Tibial nerve (tissue), 4 donors: Measurements from ENCODE around the gene RAPGEF3. TPM values are rescaled to one million over a fixed set of nuclear protein-coding genes. Genes with fewer than 3 reads are reported as not detected.

Experiments
- DNase-seq, 2 donors: peaks; one replicate each; pipeline ENCODE4 v3.0.0-alpha.2; 2019; ENCODE audit warnings: low spot score in 2 of 2
- H3K27ac ChIP-seq, 4 donors: fragments of 200-600 bp; sonication (generic) in 3 of 4; one replicate each; pipeline ENCODE4 v1.5.1; 2017 to 2019; ENCODE audit warnings: mild to moderate bottlenecking in 1 of 4
- H3K27me3 ChIP-seq, 2 donors: fragments of 200-600 bp; sonication (generic) in 1 of 2; one replicate each; pipeline versions ENCODE4 v1.5.1 to v1.6.0; 2017 to 2019
- H3K36me3 ChIP-seq, 3 donors: fragments of 200-600 bp; sonication (generic); one replicate each; pipeline ENCODE4 v1.5.1; 2018 to 2019
- H3K4me1 ChIP-seq, 4 donors: fragments of 200-600 bp; sonication (generic) in 3 of 4; one replicate each; pipeline ENCODE4 v1.5.1; 2017 to 2019
- H3K4me3 ChIP-seq, 4 donors: fragments of 200-600 bp; sonication (generic) in 3 of 4; one replicate each; pipeline ENCODE4 v1.5.1; 2017 to 2019; ENCODE audit warnings: mild to moderate bottlenecking in 1 of 4, moderate library complexity in 1 of 4
- H3K9me3 ChIP-seq, 4 donors: fragments of 200-600 bp; sonication (generic) in 3 of 4; one replicate each; pipeline ENCODE4 v1.5.1; 2017 to 2019
- EP300 ChIP-seq, 2 donors: sonication (generic); formaldehyde crosslinking; IDR thresholded peaks; one replicate each; pipeline ENCODE4 v1.6.1; 2017; ENCODE audit warnings: antibody characterized with exemption in 2 of 2, mild to moderate bottlenecking in 1 of 2
- POLR2A ChIP-seq, 2 donors: fragments of 450-650 bp; IDR thresholded peaks; one replicate each; pipeline ENCODE4 v1.6.1; 2017; ENCODE audit warnings: antibody characterized with exemption in 2 of 2, mild to moderate bottlenecking in 2 of 2, moderate library complexity in 2 of 2
- WGBS, 2 donors: methylation state at CpG; one replicate each; pipeline ENCODE4 v1.1.5; 2018; 5-methylcytosine and 5-hydroxymethylcytosine counted together
- total RNA-seq, 4 donors: library from RNA; depleted of rRNA; stranded (reverse); fragments of >200 nt; gene quantifications; one replicate each; pipeline ENCODE4 v1.1.0, GENCODE V29; 2016
- TF ChIP-seq, protein P1 (sequence below), 5 experiments: fragments of 200-600 bp in 3 of 5; fragments of 450-650 bp in 2 of 5; sonication (generic) in 3 of 5; IDR thresholded peaks; one replicate each; pipeline ENCODE4 v1.5.1; 2016 to 2019; ENCODE audit warnings: antibody characterized with exemption in 5 of 5, mild to moderate bottlenecking in 3 of 5, moderate library complexity in 2 of 5

Gene RAPGEF3
- total RNA-seq, 4 donors from 2014 or later, result 47.3 to 109 (median 83.6) TPM

DNA sequence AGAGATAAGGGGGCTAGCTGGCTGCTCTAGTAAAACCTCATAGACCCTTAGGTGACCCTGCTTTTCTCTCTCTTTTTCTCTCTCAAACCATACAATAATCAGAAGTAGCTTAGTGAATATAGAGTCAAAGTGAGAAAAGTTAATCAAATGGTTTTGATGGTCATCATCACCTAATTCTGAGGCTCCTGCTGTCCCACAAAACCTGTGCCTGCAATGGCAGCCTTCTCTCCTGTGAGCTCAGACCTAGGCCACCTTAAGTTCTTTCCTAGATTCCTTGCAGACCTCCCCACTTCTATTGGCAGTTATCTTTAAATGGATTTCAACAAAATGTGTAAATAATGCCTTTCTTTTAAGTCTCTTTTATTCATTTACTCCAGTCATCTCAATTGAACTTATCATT, 51.3 kb downstream of the RAPGEF3 start:
- no peaks in the 10 kb centered on the region for H3K36me3 ChIP-seq
- no peak overlapping the region for H3K4me3 ChIP-seq
- no peaks in the 10 kb centered on the region for H3K27me3 ChIP-seq
- no peaks in the 10 kb centered on the region for H3K9me3 ChIP-seq
- DNase-seq, result no peak
- peaks cover 0 to 37% (median 8%) of the 10 kb centered on the region in 4 donors for H3K4me1 ChIP-seq
- TF ChIP-seq, protein P1, sequence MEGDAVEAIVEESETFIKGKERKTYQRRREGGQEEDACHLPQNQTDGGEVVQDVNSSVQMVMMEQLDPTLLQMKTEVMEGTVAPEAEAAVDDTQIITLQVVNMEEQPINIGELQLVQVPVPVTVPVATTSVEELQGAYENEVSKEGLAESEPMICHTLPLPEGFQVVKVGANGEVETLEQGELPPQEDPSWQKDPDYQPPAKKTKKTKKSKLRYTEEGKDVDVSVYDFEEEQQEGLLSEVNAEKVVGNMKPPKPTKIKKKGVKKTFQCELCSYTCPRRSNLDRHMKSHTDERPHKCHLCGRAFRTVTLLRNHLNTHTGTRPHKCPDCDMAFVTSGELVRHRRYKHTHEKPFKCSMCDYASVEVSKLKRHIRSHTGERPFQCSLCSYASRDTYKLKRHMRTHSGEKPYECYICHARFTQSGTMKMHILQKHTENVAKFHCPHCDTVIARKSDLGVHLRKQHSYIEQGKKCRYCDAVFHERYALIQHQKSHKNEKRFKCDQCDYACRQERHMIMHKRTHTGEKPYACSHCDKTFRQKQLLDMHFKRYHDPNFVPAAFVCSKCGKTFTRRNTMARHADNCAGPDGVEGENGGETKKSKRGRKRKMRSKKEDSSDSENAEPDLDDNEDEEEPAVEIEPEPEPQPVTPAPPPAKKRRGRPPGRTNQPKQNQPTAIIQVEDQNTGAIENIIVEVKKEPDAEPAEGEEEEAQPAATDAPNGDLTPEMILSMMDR (IDR thresholded peaks at IDR 0.05), result no peak
- no peak for TF ChIP-seq POLR2A (IDR thresholded peaks at IDR 0.05)
- no peak for TF ChIP-seq EP300 (IDR thresholded peaks at IDR 0.05)
- no peak overlapping the region for H3K27ac ChIP-seq

DNA sequence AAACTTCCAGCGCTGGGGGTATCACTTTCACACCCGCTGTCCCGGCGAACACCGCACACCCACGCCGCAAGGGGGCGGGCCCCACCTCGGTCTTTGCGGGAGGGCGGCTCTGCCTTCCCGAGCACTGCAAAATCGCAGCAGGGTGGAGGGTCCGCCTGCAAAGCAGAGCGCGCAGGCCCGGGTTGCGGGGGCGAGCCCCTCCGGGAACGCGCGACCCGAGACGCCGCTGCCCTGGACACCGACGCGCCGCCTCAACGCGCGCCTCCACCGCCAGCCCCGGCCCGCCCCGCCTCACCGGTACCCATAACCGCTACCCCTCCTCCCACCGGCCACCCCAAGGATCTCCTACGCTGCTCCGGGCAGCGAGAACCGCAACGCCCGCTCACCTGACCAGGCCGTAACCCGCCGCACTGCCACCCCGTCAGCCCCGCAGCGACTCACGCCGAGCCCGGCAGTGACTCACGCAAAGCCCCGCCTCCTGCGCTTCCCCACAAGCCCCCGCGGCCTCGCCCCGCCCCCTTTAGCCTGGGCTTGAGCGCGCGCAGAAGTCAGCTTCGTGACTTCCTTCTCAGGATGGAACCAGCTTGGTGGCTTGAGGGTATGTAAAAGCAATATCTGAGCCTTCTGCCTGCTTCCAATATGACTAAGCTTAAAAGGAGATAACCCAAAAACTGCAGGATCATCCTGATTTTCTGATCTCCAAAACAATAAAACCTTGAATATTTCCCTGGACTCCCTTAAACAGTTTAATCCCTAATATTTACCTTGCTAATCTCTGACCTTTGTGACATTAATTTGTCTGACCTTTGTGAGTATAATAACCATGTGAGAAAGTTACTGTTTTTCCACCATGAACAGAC, 52.9 kb downstream of the RAPGEF3 start, which contains the start of gene RPAP3:
RPAP3 (minus strand) TSS at position 465 of the 860 bp plus-strand sequence. CDS start 3,190 bp downstream, outside the sequence.
- DNase-seq, result peak; percentile 95 to 97
- Histone ChIP-seq H3K36me3 (peaks cover 0 to 3% (median 0%) of the 10 kb centered on the region in 3 donors), H3K4me1 (peaks cover 0 to 37% (median 8%) of the 10 kb centered on the region in 4 donors), H3K27ac (peak within 1 kb of the TSS; percentile 84 to 95 (median 91)), H3K9me3 (no peaks in the 10 kb centered on the region), H3K27me3 (no peaks in the 10 kb centered on the region), H3K4me3 (peak within 1 kb of the TSS; percentile 94 to 100 (median 98))
- 0% methylated on average over 46 to 52 of the region's 66 CpGs for WGBS, 2 donors
- TF ChIP-seq POLR2A (IDR thresholded peaks at IDR 0.05), result peak; percentile 58 to 70
- TF ChIP-seq, protein P1 (IDR thresholded peaks at IDR 0.05), result peak; percentile 70 to 90 (median 76)
- peak; percentile 42 to 93 for TF ChIP-seq EP300 (IDR thresholded peaks at IDR 0.05)

DNA sequence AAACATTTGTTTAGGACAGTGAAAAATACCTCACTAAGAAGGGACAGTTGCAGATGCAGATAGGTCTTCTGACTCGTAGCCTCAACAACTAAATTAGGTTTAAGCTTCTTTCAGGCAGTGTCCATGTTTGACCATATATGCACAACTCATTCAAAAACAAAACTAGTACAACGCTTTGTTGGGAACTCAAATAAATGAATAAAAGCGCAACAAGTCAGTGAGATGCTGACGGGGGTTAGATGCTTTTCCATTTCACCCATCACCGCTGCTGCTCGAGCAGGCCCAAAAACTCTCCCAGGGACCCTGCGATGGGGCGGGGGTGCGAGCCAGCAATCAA, 53.5 kb downstream of the RAPGEF3 start:
- no peaks in the 10 kb centered on the region for H3K9me3 ChIP-seq
- H3K36me3 ChIP-seq, result peaks cover 0 to 9% (median 0%) of the 10 kb centered on the region in 3 donors
- H3K4me3 ChIP-seq, result peak overlapping the region; percentile 94 to 100 (median 98)
- 0 to 3% methylated on average over 9 of the region's 9 CpGs for WGBS, 2 donors
- H3K27ac ChIP-seq, result peak overlapping the region; percentile 84 to 95 (median 91)
- no peak for TF ChIP-seq POLR2A (IDR thresholded peaks at IDR 0.05)
- TF ChIP-seq EP300 (IDR thresholded peaks at IDR 0.05), result no peak
- TF ChIP-seq, protein P1 (IDR thresholded peaks at IDR 0.05), result no peak
- H3K27me3 ChIP-seq, result no peaks in the 10 kb centered on the region
- peaks cover 0 to 37% (median 8%) of the 10 kb centered on the region in 4 donors for H3K4me1 ChIP-seq
- DNase-seq, result no peak

DNA sequence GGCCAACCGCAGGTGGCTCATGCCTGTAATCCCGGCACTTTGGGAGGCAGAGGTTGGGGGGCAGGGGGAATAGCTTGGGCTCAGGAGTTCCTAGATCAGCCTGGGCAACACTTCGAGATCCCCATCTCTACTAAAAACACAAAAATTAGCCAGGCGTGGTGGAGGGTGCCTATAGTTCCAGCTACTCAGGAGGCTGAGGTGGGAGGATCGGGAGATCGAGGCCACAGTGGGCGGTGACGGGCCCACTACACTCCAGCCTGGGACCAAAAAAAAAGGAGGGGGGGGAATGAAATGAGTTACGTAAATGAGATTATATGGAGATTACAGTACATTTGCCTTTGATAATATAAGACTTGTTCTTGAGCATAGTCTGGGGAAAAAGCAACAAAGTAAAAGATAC, 54.0 kb downstream of the RAPGEF3 start:
- Histone ChIP-seq H3K36me3 (peaks cover 0 to 10% (median 0%) of the 10 kb centered on the region in 3 donors), H3K27me3 (no peaks in the 10 kb centered on the region), H3K4me1 (peaks cover 0 to 37% (median 8%) of the 10 kb centered on the region in 4 donors), H3K27ac (peak overlapping the region in 1 of 4 donors; percentile 95), H3K4me3 (peak overlapping the region in 2 of 4 donors; percentile 99 to 100), H3K9me3 (no peaks in the 10 kb centered on the region)
- WGBS, 2 donors, result 86 to 91% methylated on average over 9 of the region's 9 CpGs
- TF ChIP-seq EP300 (IDR thresholded peaks at IDR 0.05) (no peak), POLR2A (IDR thresholded peaks at IDR 0.05) (no peak)
- TF ChIP-seq, protein P1 (IDR thresholded peaks at IDR 0.05), result no peak
- DNase-seq, result no peak

DNA sequence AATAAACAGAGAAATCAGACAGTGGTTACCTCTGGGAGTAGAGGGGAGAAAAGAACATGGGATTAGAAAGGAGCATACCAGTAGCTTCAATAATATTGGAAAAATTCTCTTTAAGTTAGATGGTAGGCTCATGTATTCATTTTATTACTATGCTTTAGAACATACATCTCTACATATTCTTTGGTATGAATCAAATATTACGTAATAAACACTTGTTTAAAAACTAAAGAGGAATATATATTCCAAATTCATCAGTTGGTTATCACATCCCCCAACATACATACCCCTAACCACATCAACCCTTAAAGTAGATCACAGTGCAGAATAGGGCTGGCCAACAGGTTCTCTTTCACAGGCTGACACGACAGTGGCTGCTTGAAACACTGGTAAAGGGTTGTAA, 58.4 kb downstream of the RAPGEF3 start:
- Histone ChIP-seq H3K36me3 (peaks cover 0 to 40% (median 0%) of the 10 kb centered on the region in 3 donors), H3K27ac (no peak overlapping the region), H3K9me3 (no peaks in the 10 kb centered on the region), H3K4me1 (peaks cover 0 to 21% (median 4%) of the 10 kb centered on the region in 4 donors), H3K27me3 (no peaks in the 10 kb centered on the region), H3K4me3 (no peak overlapping the region)
- TF ChIP-seq, protein P1 (IDR thresholded peaks at IDR 0.05), result no peak
- TF ChIP-seq POLR2A (IDR thresholded peaks at IDR 0.05) (no peak), EP300 (IDR thresholded peaks at IDR 0.05) (no peak)
- WGBS, 2 donors, result 85 to 95% methylated on average over 2 of the region's 2 CpGs
- DNase-seq, result no peak
